Sigmoid colon (tissue), 4 donors: ENCODE results near the gene SPAG5.

Source experiments
- CTCF ChIP-seq, 4 experiments: fragments of 450-650 bp in 3 of 4; fragments of 200-600 bp in 1 of 4; IDR thresholded peaks; one replicate each; pipeline ENCODE4 v1.5.1; 2016 to 2019; ENCODE audit warnings: antibody characterized with exemption in 4 of 4, mild to moderate bottlenecking in 3 of 4, moderate library complexity in 2 of 4
- EP300 ChIP-seq, 4 donors: sonication (generic); formaldehyde crosslinking; IDR thresholded peaks; one replicate each; pipeline ENCODE4 v1.6.1; 2017; ENCODE audit warnings: antibody characterized with exemption in 4 of 4

GRCh38 chr17:28643983-28644786 is 45.4 kb upstream of the SPAG5 start:
- TF ChIP-seq CTCF (IDR thresholded peaks at IDR 0.05), result peak in 3 of 4 experiments; percentile 24 to 56 (median 34)
- TF ChIP-seq EP300 (IDR thresholded peaks at IDR 0.05), result no peak
